Measurements from ENCODE around the gene TLCD1. TPM values are rescaled to one million over a fixed set of nuclear protein-coding genes. Genes with fewer than 3 reads are reported as not detected.

TLCD1 gene
- 11.1 and 22.3 TPM in 2 replicates for total RNA-seq
- 18.4 TPM for polyA plus RNA-seq (2012)

GRCh38 chr17:28726226-28726626 lies at the start of gene TLCD1:
Gene TLCD1, minus strand, starts transcription at chr17:28726233. Its CDS starts 136 bp downstream, at chr17:28726097.
- peak; percentile 81 for DNase-seq (ENCODE audit: low read depth)

GRCh38 chr17:28774206-28774605 lies 48.2 kb upstream of the TLCD1 start:
- DNase-seq (ENCODE audit: low read depth): no peak

- DNase-seq (ENCODE audit: low read depth): no peak
Measured at GRCh38 chr17:28773736-28774135, 47.7 kb upstream of the TLCD1 start.

- DNase-seq (ENCODE audit: low read depth): peak; percentile 64
Measured at GRCh38 chr17:28765038-28765437, 39.0 kb upstream of the TLCD1 start.

- peak; percentile 81 for DNase-seq (ENCODE audit: low read depth)
Measured at GRCh38 chr17:28763804-28764266, 37.8 kb upstream of the TLCD1 start.

- no peak for DNase-seq (ENCODE audit: low read depth)
Measured at GRCh38 chr17:28763137-28763799, 37.2 kb upstream of the TLCD1 start.

GRCh38 chr17:28760601-28761562 lies 34.8 kb upstream of the TLCD1 start:
- no peak for DNase-seq (ENCODE audit: low read depth)

- no peak for DNase-seq (ENCODE audit: low read depth)
Measured at GRCh38 chr17:28759256-28759865, 33.3 kb upstream of the TLCD1 start.

- no peak for DNase-seq (ENCODE audit: low read depth)
Measured at GRCh38 chr17:28758411-28759121, 32.5 kb upstream of the TLCD1 start.

- DNase-seq (ENCODE audit: low read depth): no peak
Measured at GRCh38 chr17:28756049-28756804, 30.2 kb upstream of the TLCD1 start.

GRCh38 chr17:28755486-28755885 lies 29.5 kb upstream of the TLCD1 start:
- DNase-seq (ENCODE audit: low read depth): peak; percentile 85

- no peak for DNase-seq (ENCODE audit: low read depth)
Measured at GRCh38 chr17:28751600-28752366, 25.8 kb upstream of the TLCD1 start.

- DNase-seq (ENCODE audit: low read depth): peak; percentile 94
Measured at GRCh38 chr17:28750178-28751047, 24.4 kb upstream of the TLCD1 start.

GRCh38 chr17:28749516-28750177 lies 23.6 kb upstream of the TLCD1 start:
- DNase-seq (ENCODE audit: low read depth): no peak

- no peak for DNase-seq (ENCODE audit: low read depth)
Measured at GRCh38 chr17:28748852-28749515, 23.0 kb upstream of the TLCD1 start.

- peak; percentile 56 for DNase-seq (ENCODE audit: low read depth)
Measured at GRCh38 chr17:28747801-28748750, 22.0 kb upstream of the TLCD1 start.
